ENCODE data around the gene XPR1. TPM values are rescaled to one million over a fixed set of nuclear protein-coding genes. Genes with fewer than 3 reads are reported as not detected.
A peak's percentile ranks its signal among the peaks of the same experiment; 100 is the strongest.

Gene XPR1
- total RNA-seq, 2 donors from 2014 or later: 18.0 to 21.2 TPM

- no peak overlapping the region for H3K27ac Mint-ChIP-seq
- no peak for DNase-seq (ENCODE audit: low spot score)
Measured at GRCh38 chr1:180926164-180926981, 294.6 kb downstream of the XPR1 start.

GRCh38 chr1:180927348-180927747 lies 295.5 kb downstream of the XPR1 start:
- DNase-seq (ENCODE audit: low spot score) (no peak), ATAC-seq (no peak)
- H3K27me3 Mint-ChIP-seq: no peaks in the 10 kb centered on the region
- H3K4me3 Mint-ChIP-seq: no peak overlapping the region
- H3K4me1 Mint-ChIP-seq (ENCODE audit: low read depth in 2 of 2): peaks cover 0 to 11% of the 10 kb centered on the region in 2 donors
- H3K9me3 Mint-ChIP-seq: no peaks in the 10 kb centered on the region
- H3K27ac Mint-ChIP-seq: no peak overlapping the region
- H3K36me3 Mint-ChIP-seq: no peaks in the 10 kb centered on the region

More at GRCh38 chr1:180926164-180926981, 294.6 kb downstream of the XPR1 start:
- ATAC-seq: peak in 1 of 2 donors; percentile 43
- no peaks in the 10 kb centered on the region for H3K27me3 Mint-ChIP-seq
- H3K9me3 Mint-ChIP-seq: no peaks in the 10 kb centered on the region
- H3K36me3 Mint-ChIP-seq: no peaks in the 10 kb centered on the region
- no peak overlapping the region for H3K4me3 Mint-ChIP-seq
- H3K4me1 Mint-ChIP-seq (ENCODE audit: low read depth in 2 of 2): peaks cover 0 to 5% of the 10 kb centered on the region in 2 donors

- H3K9me3 Mint-ChIP-seq: no peaks in the 10 kb centered on the region
- no peak overlapping the region for H3K4me3 Mint-ChIP-seq
- H3K27me3 Mint-ChIP-seq: no peaks in the 10 kb centered on the region
- DNase-seq (ENCODE audit: low spot score) (no peak), ATAC-seq (no peak)
- H3K27ac Mint-ChIP-seq: no peak overlapping the region
- no peaks in the 10 kb centered on the region for H3K36me3 Mint-ChIP-seq
- H3K4me1 Mint-ChIP-seq (ENCODE audit: low read depth in 2 of 2): peaks cover 0 to 11% of the 10 kb centered on the region in 2 donors
Measured at GRCh38 chr1:180927841-180928240, 296.0 kb downstream of the XPR1 start.

- Mint-ChIP-seq H3K4me3 (no peak overlapping the region), H3K9me3 (no peaks in the 10 kb centered on the region), H3K4me1 (ENCODE audit: low read depth in 2 of 2) (peaks cover 0 to 7% of the 10 kb centered on the region in 2 donors), H3K27ac (no peak overlapping the region), H3K27me3 (no peaks in the 10 kb centered on the region), H3K36me3 (no peaks in the 10 kb centered on the region)
- no peak for ATAC-seq
- DNase-seq (ENCODE audit: low spot score): no peak
Measured at GRCh38 chr1:180928331-180929230, 296.8 kb downstream of the XPR1 start.

- no peak overlapping the region for H3K27ac Mint-ChIP-seq
- DNase-seq (ENCODE audit: low spot score) (no peak), ATAC-seq (no peak)
- peaks cover under 1 to 6% of the 10 kb centered on the region in 2 donors for H3K4me1 Mint-ChIP-seq (ENCODE audit: low read depth in 2 of 2)
- H3K36me3 Mint-ChIP-seq: no peaks in the 10 kb centered on the region
- no peak overlapping the region for H3K4me3 Mint-ChIP-seq
- no peaks in the 10 kb centered on the region for H3K9me3 Mint-ChIP-seq
- H3K27me3 Mint-ChIP-seq: no peaks in the 10 kb centered on the region
Measured at GRCh38 chr1:180929389-180929788, 297.6 kb downstream of the XPR1 start.

GRCh38 chr1:180930687-180931086 lies 298.9 kb downstream of the XPR1 start:
- Mint-ChIP-seq H3K27ac (no peak overlapping the region), H3K4me3 (no peak overlapping the region), H3K36me3 (no peaks in the 10 kb centered on the region), H3K27me3 (no peaks in the 10 kb centered on the region), H3K9me3 (no peaks in the 10 kb centered on the region), H3K4me1 (ENCODE audit: low read depth in 2 of 2) (peaks cover 6 to 10% of the 10 kb centered on the region in 2 donors)
- DNase-seq (ENCODE audit: low spot score) (no peak), ATAC-seq (no peak)

GRCh38 chr1:180931529-180931928 lies 299.7 kb downstream of the XPR1 start:
- ATAC-seq (no peak), DNase-seq (ENCODE audit: low spot score) (no peak)
- Mint-ChIP-seq H3K36me3 (no peaks in the 10 kb centered on the region), H3K4me3 (no peak overlapping the region), H3K27me3 (no peaks in the 10 kb centered on the region), H3K9me3 (no peaks in the 10 kb centered on the region), H3K4me1 (ENCODE audit: low read depth in 2 of 2) (peaks cover 6 to 10% of the 10 kb centered on the region in 2 donors), H3K27ac (no peak overlapping the region)

- no peak for ATAC-seq
- no peaks in the 10 kb centered on the region for H3K36me3 Mint-ChIP-seq
- peaks cover 6 to 10% of the 10 kb centered on the region in 2 donors for H3K4me1 Mint-ChIP-seq (ENCODE audit: low read depth in 2 of 2)
- no peak for DNase-seq (ENCODE audit: low spot score)
- H3K9me3 Mint-ChIP-seq: no peaks in the 10 kb centered on the region
- H3K4me3 Mint-ChIP-seq: no peak overlapping the region
- H3K27ac Mint-ChIP-seq: no peak overlapping the region
- no peaks in the 10 kb centered on the region for H3K27me3 Mint-ChIP-seq
Measured at GRCh38 chr1:180932378-180932777, 300.6 kb downstream of the XPR1 start.

- no peak for DNase-seq (ENCODE audit: low spot score)
- Mint-ChIP-seq H3K27ac (no peak overlapping the region), H3K36me3 (no peaks in the 10 kb centered on the region), H3K27me3 (no peaks in the 10 kb centered on the region), H3K4me3 (no peak overlapping the region), H3K9me3 (no peaks in the 10 kb centered on the region), H3K4me1 (ENCODE audit: low read depth in 2 of 2) (peaks cover 10 to 17% of the 10 kb centered on the region in 2 donors)
- ATAC-seq: no peak
Measured at GRCh38 chr1:180933141-180933540, 301.3 kb downstream of the XPR1 start.

- Mint-ChIP-seq H3K4me3 (no peak overlapping the region), H3K4me1 (ENCODE audit: low read depth in 2 of 2) (peaks cover 10 to 21% of the 10 kb centered on the region in 2 donors), H3K27me3 (no peaks in the 10 kb centered on the region), H3K36me3 (no peaks in the 10 kb centered on the region), H3K27ac (no peak overlapping the region), H3K9me3 (no peaks in the 10 kb centered on the region)
- no peak for DNase-seq (ENCODE audit: low spot score)
- ATAC-seq: no peak
Measured at GRCh38 chr1:180934563-180934962, 302.7 kb downstream of the XPR1 start.

- H3K4me1 Mint-ChIP-seq (ENCODE audit: low read depth in 2 of 2): peaks cover 10 to 24% of the 10 kb centered on the region in 2 donors
- H3K4me3 Mint-ChIP-seq: no peak overlapping the region
- H3K27me3 Mint-ChIP-seq: no peaks in the 10 kb centered on the region
- DNase-seq (ENCODE audit: low spot score) (no peak), ATAC-seq (no peak)
- H3K27ac Mint-ChIP-seq: no peak overlapping the region
- H3K9me3 Mint-ChIP-seq: no peaks in the 10 kb centered on the region
- no peaks in the 10 kb centered on the region for H3K36me3 Mint-ChIP-seq
Measured at GRCh38 chr1:180935326-180936109, 303.7 kb downstream of the XPR1 start.

- Mint-ChIP-seq H3K4me3 (no peak overlapping the region), H3K4me1 (ENCODE audit: low read depth in 2 of 2) (peaks cover 10 to 24% of the 10 kb centered on the region in 2 donors), H3K9me3 (no peaks in the 10 kb centered on the region), H3K27ac (no peak overlapping the region), H3K36me3 (no peaks in the 10 kb centered on the region), H3K27me3 (no peaks in the 10 kb centered on the region)
- no peak for ATAC-seq
- no peak for DNase-seq (ENCODE audit: low spot score)
Measured at GRCh38 chr1:180936110-180937011, 304.5 kb downstream of the XPR1 start.

- no peaks in the 10 kb centered on the region for H3K36me3 Mint-ChIP-seq
- peaks cover 10 to 18% of the 10 kb centered on the region in 2 donors for H3K4me1 Mint-ChIP-seq (ENCODE audit: low read depth in 2 of 2)
- no peak overlapping the region for H3K4me3 Mint-ChIP-seq
- no peak for ATAC-seq
- no peaks in the 10 kb centered on the region for H3K27me3 Mint-ChIP-seq
- H3K9me3 Mint-ChIP-seq: no peaks in the 10 kb centered on the region
- DNase-seq (ENCODE audit: low spot score): no peak
- no peak overlapping the region for H3K27ac Mint-ChIP-seq
Measured at GRCh38 chr1:180937012-180937372, 305.2 kb downstream of the XPR1 start.
